22Rv1 (cell line): ENCODE data around the gene METAP1.

ENCODE experiments used
- CTCF ChIP-seq: fragments of 450-650 bp; IDR thresholded peaks from 2 replicates; pipeline ENCODE4 v1.5.1; 2017; ENCODE audit warnings: mild to moderate bottlenecking
- ZFX ChIP-seq: fragments of 450-650 bp; IDR thresholded peaks from 2 replicates; pipeline ENCODE4 v1.6.1; 2017; ENCODE audit warnings: antibody characterized with exemption, borderline replicate concordance

DNA sequence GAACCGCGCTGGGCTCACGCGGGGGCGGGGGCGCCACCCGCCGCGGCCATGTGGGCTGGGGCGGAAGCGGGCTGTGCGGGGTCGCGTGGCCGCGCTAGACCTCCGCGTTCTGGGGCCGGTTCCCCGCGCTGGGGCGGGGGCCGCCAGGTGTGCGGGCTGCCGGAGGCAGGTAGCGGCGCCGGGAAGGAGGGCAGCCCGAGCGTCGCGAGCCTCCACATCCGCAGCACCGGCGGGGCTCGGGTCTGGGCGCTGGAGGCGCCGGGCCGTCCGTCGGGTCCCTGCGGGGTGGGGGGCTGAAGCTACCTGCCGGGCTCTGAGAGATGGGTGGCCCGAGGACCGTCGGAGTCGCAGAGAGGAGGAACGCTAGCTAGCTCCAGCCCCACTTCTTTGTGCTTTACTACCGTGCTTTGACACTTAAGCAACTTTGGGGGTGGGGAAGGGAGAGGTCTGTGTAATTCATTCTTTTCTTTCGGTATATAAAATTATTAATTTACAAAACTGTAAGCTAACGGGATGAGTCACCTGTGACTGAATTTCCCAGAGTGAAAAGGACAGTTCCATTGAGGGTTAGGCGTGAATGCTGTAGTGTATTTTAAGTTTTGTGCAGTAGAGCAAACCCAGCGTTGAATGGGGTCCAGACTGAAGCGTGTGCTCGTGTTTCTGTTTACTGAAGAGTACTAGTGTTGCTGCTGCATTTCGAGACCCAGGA is 689 bp downstream of the METAP1 start:
- no peak for TF ChIP-seq CTCF
- TF ChIP-seq ZFX, result no peak
